SU-DHL-6 (cell line): ENCODE results near the gene SNX9.
"Not testable (repeated sequence)": the region's sequence is repeated elsewhere in the genome, so short reads cannot be mapped to it uniquely, and the experiment has no call there.

Experiments used
- CTCF ChIP-seq: fragments of 200-600 bp; sonication (generic); IDR thresholded peaks from one replicate; pipeline ENCODE4 v1.5.1; 2017; ENCODE audit warnings: antibody characterized with exemption, mild to moderate bottlenecking, low read length, moderate library complexity; ENCODE audit not compliant: insufficient read depth, poor library complexity, severe bottlenecking
- EZH2phosphoT487 ChIP-seq: fragments of 200-600 bp; sonication (generic), shearing (Covaris generic); conservative IDR thresholded peaks from 2 replicates; pipeline ENCODE4 v1.6.1; 2018; ENCODE audit warnings: mild to moderate bottlenecking, antibody characterized with exemption, low read length, moderate library complexity, mixed read lengths

- TF ChIP-seq CTCF, EZH2phosphoT487: not testable (repeated sequence)
These were observed 32.8 kb downstream of the SNX9 start for GRCh38 chr6:157855804-157856203.
